ENCODE results near the gene RGPD8. TPM values are rescaled to one million over a fixed set of nuclear protein-coding genes. Genes with fewer than 3 reads are reported as not detected.
"Not testable (repeated sequence)": the region's sequence is repeated elsewhere in the genome, so short reads cannot be mapped to it uniquely, and the experiment has no call there.

The RGPD8 gene
- total RNA-seq = 10 to 100 TPM in 1 of 4 donors, 1 to 10 TPM in 3; 3.8 to 11.2 (median 8.1) TPM

DNA sequence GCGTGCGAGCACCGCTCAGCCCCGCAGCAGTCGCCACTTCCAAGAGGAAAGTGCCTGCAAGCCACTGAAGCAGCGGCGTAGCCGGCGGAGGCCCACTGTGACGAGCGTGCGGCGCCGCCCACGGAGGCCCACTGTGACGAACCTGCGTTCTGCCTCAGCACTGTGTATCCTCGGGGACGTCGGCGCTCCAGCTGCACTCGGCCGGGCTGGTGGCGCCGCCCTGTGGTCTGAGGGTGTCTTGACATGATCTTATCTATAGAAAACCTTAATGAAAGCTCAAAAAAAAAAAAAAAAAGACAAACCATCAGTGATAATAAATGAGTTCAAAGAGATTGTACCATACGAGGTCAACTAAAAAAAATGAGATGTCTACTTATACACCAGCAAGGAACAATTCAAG is at the start of gene RGPD8:
Gene RGPD8 (minus strand): TSS at position 166 of the 400 bp plus-strand sequence. CDS start 192 bp downstream, outside the sequence.
- Histone ChIP-seq H3K4me3 (peak within 1 kb of the TSS; percentile 57 to 71 (median 62)), H3K27ac (peak within 1 kb of the TSS; percentile 58 to 88 (median 78))
- peak; percentile 18 to 25 for TF ChIP-seq POLR2A (IDR thresholded peaks at IDR 0.05)
- TF ChIP-seq, protein P1, sequence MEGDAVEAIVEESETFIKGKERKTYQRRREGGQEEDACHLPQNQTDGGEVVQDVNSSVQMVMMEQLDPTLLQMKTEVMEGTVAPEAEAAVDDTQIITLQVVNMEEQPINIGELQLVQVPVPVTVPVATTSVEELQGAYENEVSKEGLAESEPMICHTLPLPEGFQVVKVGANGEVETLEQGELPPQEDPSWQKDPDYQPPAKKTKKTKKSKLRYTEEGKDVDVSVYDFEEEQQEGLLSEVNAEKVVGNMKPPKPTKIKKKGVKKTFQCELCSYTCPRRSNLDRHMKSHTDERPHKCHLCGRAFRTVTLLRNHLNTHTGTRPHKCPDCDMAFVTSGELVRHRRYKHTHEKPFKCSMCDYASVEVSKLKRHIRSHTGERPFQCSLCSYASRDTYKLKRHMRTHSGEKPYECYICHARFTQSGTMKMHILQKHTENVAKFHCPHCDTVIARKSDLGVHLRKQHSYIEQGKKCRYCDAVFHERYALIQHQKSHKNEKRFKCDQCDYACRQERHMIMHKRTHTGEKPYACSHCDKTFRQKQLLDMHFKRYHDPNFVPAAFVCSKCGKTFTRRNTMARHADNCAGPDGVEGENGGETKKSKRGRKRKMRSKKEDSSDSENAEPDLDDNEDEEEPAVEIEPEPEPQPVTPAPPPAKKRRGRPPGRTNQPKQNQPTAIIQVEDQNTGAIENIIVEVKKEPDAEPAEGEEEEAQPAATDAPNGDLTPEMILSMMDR (IDR thresholded peaks at IDR 0.05 in 4 of 5, conservative IDR thresholded peaks at IDR 0.05 in 1 of 5) = peak; percentile 28 to 64 (median 45)
- H3K9me3 ChIP-seq, H3K36me3 ChIP-seq, H3K4me1 ChIP-seq, H3K27me3 ChIP-seq: not testable (repeated sequence)
- DNase-seq (peak; percentile 47 to 81), ATAC-seq (peak; percentile 98)
- in situ Hi-C loops (cut with MboI; ENCODE audit: low sequenced_read_pairs in 4 of 4) (loop anchor here in 2 of 4 donors (25.0 kb wide), 1 partner anchor 171 kb away; the partner anchor contains the start of gene ZC3H8 (in 2 of the 2)), intact Hi-C loops (cut with DNase I; ENCODE audit: low total_unique reads) (loop anchor here (5.0 kb wide), 1 partner anchor 176 kb away; the partner anchor contains the start of gene ZC3H8)

- intact Hi-C loops (cut with DNase I; ENCODE audit: low total_unique reads) = loop anchor here (5.0 kb wide), 1 partner anchor 206 kb away; the partner anchor contains the start of gene ZC3H6
- peaks cover 16 to 21% of the 10 kb centered on the region in 2 donors for H3K4me1 ChIP-seq
- DNase-seq = no peak
- H3K27ac ChIP-seq = peak overlapping the region; percentile 91 to 95 (median 92)
- in situ Hi-C loops (cut with MboI; ENCODE audit: low sequenced_read_pairs in 4 of 4) = loop anchor here in 3 of 4 donors (5.0 to 25.0 kb wide), 3 partner anchors 99 to 221 kb away; partner anchors contain the start of genes CHCHD5 (in 3 of the 3) and ZC3H8 (in 1 of the 3)
- no peaks in the 10 kb centered on the region for H3K9me3 ChIP-seq
- no peak for ATAC-seq
- TF ChIP-seq POLR2A (IDR thresholded peaks at IDR 0.05) = no peak
- TF ChIP-seq, protein P1 (IDR thresholded peaks at IDR 0.05 in 4 of 5, conservative IDR thresholded peaks at IDR 0.05 in 1 of 5) = no peak
- peak overlapping the region; percentile 90 to 99 (median 94) for H3K4me3 ChIP-seq
- no peaks in the 10 kb centered on the region for H3K27me3 ChIP-seq
- H3K36me3 ChIP-seq = no peaks in the 10 kb centered on the region
These were observed 49.6 kb upstream of the RGPD8 start for GRCh38 chr2:112483042-112483473.

DNA sequence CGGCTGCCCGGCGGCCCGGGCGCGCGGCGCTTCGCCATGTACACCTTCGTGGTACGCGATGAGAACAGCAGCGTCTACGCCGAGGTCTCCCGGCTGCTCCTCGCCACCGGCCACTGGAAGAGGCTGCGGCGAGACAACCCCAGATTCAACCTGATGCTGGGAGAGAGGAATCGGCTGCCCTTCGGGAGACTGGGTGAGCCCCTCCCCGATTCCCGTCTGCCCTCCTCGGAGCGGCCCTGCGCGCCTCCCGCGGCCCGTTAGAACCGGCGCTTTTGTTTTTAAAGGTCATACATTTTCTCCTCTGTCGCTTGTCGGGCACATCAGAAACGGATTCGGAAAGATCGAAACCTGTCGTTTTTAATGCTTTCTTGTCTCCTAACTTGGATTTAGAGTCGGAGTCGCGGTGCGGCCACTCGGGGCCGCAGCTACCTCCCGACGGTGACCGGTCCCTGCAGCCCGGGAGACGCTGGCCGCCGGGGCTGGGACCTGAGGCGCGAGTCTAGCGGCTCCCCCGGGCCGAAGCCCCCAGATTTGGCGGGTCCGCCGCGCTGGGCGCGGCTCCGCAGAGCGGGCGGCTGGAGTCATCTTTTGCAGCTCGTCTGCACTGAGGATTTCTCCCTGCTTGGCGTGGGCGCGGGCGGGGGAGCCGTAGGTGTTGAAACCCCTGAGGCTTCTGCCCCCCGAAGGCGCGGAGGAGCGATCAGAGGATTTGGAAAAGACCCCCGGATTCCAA is 49.0 kb upstream of the RGPD8 start:
- no peaks in the 10 kb centered on the region for H3K27me3 ChIP-seq
- peaks cover 16 to 18% of the 10 kb centered on the region in 2 donors for H3K4me1 ChIP-seq
- TF ChIP-seq POLR2A (IDR thresholded peaks at IDR 0.05) = no peak
- TF ChIP-seq, protein P1 (IDR thresholded peaks at IDR 0.05 in 4 of 5, conservative IDR thresholded peaks at IDR 0.05 in 1 of 5) = no peak
- H3K9me3 ChIP-seq = no peaks in the 10 kb centered on the region
- in situ Hi-C loops (cut with MboI; ENCODE audit: low sequenced_read_pairs in 4 of 4) = loop anchor here in 3 of 4 donors (5.0 to 25.0 kb wide), 3 partner anchors 100 to 220 kb away; partner anchors contain the start of genes CHCHD5 (in 3 of the 3) and ZC3H8 (in 1 of the 3)
- peak overlapping the region; percentile 91 to 95 (median 92) for H3K27ac ChIP-seq
- intact Hi-C loops (cut with DNase I; ENCODE audit: low total_unique reads) = loop anchor here (1.0 to 5.0 kb wide), 2 partner anchors 205 to 427 kb away; partner anchors contain the start of genes TMEM87B and ZC3H6
- H3K4me3 ChIP-seq = peak overlapping the region; percentile 90 to 99 (median 94)
- ATAC-seq (peak; percentile 36 to 47), DNase-seq (no peak)
- no peaks in the 10 kb centered on the region for H3K36me3 ChIP-seq

- Histone ChIP-seq H3K4me3 (peak within 1 kb of the TSS; percentile 91 to 99 (median 94)), H3K4me1 (peaks cover 16 to 18% of the 10 kb centered on the region in 2 donors), H3K9me3 (no peaks in the 10 kb centered on the region), H3K27me3 (no peaks in the 10 kb centered on the region), H3K36me3 (no peaks in the 10 kb centered on the region), H3K27ac (peak within 1 kb of the TSS; percentile 91 to 95 (median 92))
- DNase-seq (peak; percentile 53 to 62), ATAC-seq (peak; percentile 83 to 84)
- TF ChIP-seq POLR2A (IDR thresholded peaks at IDR 0.05) = peak; percentile 44 to 54
- TF ChIP-seq, protein P1 (IDR thresholded peaks at IDR 0.05 in 4 of 5, conservative IDR thresholded peaks at IDR 0.05 in 1 of 5) = peak in 1 of 5 experiments; percentile 25
- intact Hi-C loops (cut with DNase I; ENCODE audit: low total_unique reads) (loop anchor here (1.0 to 5.0 kb wide), 4 partner anchors 61 to 426 kb away; partner anchors contain the start of genes CHCHD5, POLR1B, TMEM87B and ZC3H6), in situ Hi-C loops (cut with MboI; ENCODE audit: low sequenced_read_pairs in 4 of 4) (loop anchor here in 3 of 4 donors (5.0 to 25.0 kb wide), 3 partner anchors 101 to 219 kb away; partner anchors contain the start of genes CHCHD5 (in 3 of the 3) and ZC3H8 (in 1 of the 3))
These were observed 48.2 kb upstream of the RGPD8 start, which contains the start of gene TTL for GRCh38 chr2:112481528-112482233. Gene TTL, plus strand, starts transcription at chr2:112482156. Its CDS starts 189 bp downstream, at chr2:112482345.
